HG03135 (cell line): ENCODE results near the gene HOTAIR.

Experiments
- ATAC-seq: cut with Tn5 transposase; IDR thresholded peaks from one replicate; pipeline ENCODE4 v1.9.1; 2021; ENCODE audit warnings: mild to moderate bottlenecking, moderate library complexity; ENCODE audit not compliant: unreplicated experiment

Gene HOTAIR

DNA sequence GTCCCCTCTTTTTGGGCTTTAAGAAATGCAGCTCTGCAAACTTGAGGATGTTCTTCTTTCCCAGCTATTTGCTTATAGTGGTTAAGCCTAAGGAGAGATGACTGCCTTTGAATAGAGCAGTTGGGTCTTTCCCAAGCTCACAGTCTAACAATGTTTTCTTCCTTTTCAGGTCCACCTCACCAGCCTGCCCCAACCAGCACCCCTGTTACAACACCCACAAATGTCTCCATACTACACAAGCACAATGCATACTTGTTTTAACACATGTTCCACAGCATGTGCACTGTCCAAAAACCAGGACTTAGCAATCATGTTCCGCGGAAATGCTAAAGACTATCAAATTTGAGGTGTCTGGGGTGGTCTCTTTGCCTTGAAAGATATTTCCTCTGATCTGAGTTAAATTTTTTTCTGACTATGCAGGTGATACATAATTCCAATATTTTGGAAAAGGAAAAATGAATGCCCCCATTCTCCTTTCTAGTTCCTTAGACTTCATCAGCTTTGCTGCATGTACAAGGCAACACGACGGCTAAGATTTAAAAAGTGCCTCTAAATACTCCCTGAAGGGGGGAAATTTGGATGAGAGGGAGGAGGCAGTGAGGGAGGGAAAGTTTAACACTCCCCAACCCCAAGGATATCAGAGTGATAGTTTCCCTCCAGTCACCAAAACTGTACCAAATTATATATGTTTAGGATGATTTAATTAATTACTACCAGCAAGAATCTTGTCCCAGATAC lies 42.7 kb downstream of the HOTAIR start:
- ATAC-seq, result no peak

DNA sequence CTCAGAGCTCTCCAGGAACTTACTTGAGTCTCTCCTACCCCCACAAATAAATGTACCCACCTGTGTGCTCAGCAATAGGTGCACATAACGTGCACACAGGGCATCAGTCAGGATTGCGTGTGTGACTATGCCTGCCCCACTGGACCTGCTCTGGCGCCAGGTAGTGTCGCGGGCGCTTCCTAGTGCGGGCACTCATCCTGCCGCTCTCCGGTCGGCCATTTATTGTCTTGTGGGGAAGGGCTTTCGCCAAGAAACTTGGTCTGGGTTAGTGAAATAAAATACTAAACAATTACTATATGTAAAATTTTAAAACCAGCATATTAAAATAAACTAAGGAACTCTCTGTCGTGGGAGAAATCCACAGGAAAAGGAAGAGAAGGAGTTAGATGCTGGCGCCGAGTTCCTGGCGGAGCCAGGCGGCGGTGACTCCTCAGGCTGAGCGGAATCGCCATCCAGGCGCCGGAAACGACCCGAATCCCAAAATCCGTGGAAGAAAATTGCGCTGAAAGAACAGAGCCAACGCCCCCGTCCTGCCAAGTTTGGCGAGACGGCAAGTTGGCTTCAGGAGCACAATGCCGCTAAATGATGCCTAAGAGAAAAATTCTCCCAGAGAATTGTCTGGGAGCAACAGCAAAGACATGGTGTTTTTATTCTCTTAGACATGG lies 44.0 kb downstream of the HOTAIR start:
- ATAC-seq, result no peak

DNA sequence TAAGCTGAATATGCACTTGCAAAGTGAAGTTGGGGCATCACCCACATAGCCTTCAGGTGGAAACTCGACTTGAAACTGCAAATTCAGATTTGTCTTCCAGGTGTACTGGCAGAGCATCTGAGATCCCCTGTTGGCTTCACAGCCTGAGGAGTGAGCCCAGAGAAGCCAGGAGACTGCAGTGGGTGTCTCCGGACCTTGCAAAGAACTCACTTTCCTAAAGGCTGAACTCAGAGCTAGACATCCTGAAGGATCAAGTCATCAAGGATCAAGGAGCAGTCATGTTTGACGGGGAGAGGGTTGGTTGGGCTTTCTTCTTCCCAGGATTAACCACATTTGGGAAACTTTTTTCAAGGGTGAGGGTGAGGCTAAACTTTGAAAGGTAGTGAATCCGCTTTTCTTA lies 45.2 kb downstream of the HOTAIR start:
- ATAC-seq, result no peak

DNA sequence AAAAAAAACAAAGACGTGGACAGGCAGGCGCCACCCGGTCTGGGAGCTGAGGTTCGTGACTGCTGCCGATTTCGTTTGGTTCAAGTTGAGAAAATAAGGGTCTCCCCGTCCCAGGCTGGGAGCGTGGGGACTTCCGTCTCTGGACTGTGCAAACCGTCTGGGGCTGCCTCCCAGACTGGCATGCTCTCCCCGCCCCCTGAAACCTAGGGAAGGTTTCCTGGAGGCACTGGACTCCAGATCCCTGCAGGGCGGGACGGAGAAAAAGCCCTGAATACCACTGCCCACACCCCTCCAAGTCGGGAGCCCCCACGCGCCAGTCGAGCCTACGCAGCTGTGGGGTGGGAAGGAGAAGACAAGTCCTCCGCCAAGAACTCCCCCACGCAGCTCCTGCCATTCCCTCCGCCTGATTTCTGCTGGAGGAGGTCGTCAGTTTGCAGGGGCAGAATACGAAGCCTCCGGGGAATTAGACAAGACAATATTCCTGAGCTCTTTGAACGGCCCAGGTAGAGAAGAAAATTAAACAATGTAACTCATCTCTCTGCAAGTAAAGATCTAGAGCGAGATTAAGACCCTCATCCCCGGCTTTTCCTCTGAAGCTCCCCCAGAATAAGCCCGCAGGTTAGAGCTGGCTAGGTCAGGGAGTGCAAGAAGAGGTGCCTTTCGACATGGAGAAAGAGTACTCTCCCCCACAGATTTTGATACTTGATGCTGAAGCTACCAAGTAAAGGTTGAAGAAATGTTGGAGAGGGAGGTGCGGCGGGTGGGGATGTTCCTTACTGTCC lies 46.5 kb downstream of the HOTAIR start:
- ATAC-seq, result no peak

DNA sequence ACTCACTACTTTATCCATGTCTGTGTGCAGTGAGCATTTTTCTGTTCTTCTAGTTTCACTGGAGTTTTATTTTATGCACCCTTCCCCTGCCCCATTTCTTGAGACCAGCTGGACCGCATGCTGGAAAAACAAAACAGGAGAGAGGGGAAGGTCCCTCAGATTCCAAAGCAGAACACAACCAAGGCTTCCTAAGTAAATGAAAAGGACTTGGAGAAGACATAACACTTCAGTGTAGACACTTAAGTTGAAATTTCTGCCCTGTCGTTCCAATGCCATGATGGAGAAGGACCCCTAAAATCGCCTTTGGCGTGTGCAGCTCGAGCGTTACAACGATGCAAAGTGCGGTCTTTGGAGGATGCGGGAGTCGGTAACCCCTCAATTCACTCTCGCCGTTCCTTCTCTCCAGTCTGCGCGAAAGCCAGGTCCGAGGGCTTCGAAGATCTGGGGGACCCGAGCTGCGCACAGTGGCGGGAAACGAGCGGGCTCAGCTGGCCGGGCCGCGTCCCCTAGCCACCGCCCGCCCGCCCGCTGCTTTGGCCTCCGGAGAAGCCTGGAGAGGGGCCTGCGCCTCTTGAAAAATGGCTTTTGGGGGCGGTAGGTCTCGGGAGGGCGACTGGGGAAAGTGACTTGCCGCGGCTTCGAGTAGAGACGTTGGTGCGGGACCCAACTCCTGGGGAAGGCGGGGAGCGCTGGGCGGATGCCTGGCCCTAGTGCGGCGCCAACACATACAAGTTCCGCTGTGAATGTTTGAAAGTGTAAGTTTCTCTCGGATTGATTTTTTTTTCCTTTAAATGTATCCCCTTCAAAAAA lies 47.3 kb downstream of the HOTAIR start:
- no peak for ATAC-seq

DNA sequence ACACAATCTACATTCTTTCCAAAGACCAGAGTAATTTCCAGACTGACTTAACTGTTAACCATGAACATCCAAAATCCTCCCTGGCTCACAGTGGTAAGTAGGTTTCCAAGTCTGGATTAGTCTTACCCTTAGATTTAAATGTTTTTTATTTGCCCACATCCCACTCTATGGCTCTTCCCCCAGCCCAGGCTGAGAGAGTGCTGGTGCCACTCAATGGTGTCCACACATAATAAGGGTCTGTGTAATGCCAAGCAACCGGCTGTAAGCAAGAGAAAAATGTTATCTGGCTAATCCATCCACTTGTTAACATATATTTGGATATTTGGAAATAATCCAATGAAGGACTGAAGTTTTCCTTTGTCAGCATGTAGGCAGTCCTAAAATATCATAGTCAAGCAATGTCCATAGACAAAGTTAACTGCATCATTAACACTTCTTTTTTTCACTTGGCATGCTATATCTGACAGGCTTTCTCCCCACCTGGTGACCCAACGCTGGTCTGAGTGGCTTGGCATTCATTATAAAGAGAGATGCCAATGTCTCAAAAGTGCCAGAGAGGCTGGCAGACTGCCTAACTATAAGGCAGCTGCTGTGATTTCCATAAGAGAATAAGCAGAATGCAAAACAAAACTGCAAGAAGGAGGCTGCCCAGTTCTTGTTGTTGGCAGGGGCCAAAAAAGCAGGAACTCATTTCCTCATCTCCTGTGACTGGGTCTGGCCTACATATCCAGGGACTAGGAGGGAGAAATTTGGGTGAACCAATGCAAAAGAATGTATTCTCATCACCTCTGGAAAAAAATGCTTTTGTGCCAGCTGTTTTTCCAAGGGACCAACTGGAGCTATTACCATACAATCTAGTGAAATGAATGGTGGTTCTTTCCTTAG lies 50.0 kb downstream of the HOTAIR start:
- ATAC-seq, result no peak

DNA sequence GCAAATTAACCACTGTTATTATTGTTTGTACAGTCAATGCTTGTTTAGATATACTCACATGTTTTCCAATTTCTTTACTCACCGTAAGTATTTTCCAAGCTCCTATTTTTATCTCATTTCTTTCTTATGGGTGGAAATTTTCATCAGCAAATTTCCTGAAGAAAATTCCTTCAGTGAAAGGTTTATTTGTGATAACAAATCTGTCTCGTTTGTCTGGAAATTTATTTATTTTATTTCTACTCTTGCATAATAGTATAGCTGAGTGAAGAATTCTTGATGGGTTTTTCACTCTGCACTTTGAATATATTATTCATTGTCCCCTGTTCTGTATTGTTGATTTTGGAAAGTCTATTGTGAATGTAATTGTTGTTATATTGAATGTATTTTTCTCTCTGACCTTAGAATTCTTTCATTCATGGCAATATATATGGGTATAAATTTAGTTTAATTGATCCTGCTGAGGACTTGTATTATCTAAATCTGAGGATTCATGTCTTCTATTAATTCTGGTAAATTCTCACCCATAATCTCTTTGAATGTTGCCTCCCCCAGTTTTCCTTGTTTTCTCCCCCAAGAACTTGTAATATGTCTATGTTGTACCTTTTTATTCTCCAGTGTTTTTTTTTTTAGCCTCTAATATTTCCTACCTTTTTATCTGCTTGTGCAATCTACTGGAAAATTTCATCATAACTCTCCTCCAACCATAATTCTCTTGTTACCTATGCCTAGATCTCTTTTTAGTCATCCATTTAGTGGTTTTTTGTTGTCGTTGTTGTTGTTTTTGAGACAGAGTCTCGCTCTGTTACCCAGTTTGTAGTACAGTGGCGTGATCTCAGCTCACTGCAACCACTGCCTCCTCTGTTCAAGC lies 57.7 kb downstream of the HOTAIR start:
- no peak for ATAC-seq
